Measurements from ENCODE around the gene CCN2.

CCN2 gene

GRCh38 chr6:131949909-131950766 lies 1.0 kb downstream of the CCN2 start:
- TF ChIP-seq CTCF (IDR thresholded peaks at IDR 0.05; ENCODE audit: control insufficient read depth, insufficient read depth, low read depth, low read length, missing control alignments): peak; percentile 63
- peak overlapping the region; percentile 83 for H3K4me3 ChIP-seq (ENCODE audit: control insufficient read depth, low read depth, low read length)
- peak; percentile 81 for DNase-seq (ENCODE audit: low read depth)

GRCh38 chr6:131949620-131949908 lies 1.6 kb downstream of the CCN2 start:
- peak; percentile 89 for DNase-seq (ENCODE audit: low read depth)
- TF ChIP-seq CTCF (IDR thresholded peaks at IDR 0.05; ENCODE audit: control insufficient read depth, insufficient read depth, low read depth, low read length, missing control alignments): no peak
- peak overlapping the region; percentile 83 for H3K4me3 ChIP-seq (ENCODE audit: control insufficient read depth, low read depth, low read length)

- no peak for TF ChIP-seq CTCF (IDR thresholded peaks at IDR 0.05; ENCODE audit: control insufficient read depth, insufficient read depth, low read depth, low read length, missing control alignments)
- DNase-seq (ENCODE audit: low read depth): peak; percentile 63
- peak overlapping the region; percentile 83 for H3K4me3 ChIP-seq (ENCODE audit: control insufficient read depth, low read depth, low read length)
These were observed 2.2 kb downstream of the CCN2 start for GRCh38 chr6:131948692-131949619.

GRCh38 chr6:131947986-131948661 lies 3.0 kb downstream of the CCN2 start:
- peak overlapping the region; percentile 83 for H3K4me3 ChIP-seq (ENCODE audit: control insufficient read depth, low read depth, low read length)
- TF ChIP-seq CTCF (IDR thresholded peaks at IDR 0.05; ENCODE audit: control insufficient read depth, insufficient read depth, low read depth, low read length, missing control alignments): no peak
- DNase-seq (ENCODE audit: low read depth): no peak

GRCh38 chr6:131946992-131947955 lies 3.9 kb downstream of the CCN2 start:
- no peak for TF ChIP-seq CTCF (IDR thresholded peaks at IDR 0.05; ENCODE audit: control insufficient read depth, insufficient read depth, low read depth, low read length, missing control alignments)
- H3K4me3 ChIP-seq (ENCODE audit: control insufficient read depth, low read depth, low read length): peak overlapping the region; percentile 12
- DNase-seq (ENCODE audit: low read depth): peak; percentile 63

Measured in AG09309 (cell line).